AG09309 (cell line): ENCODE measurements around the gene PBX4.

ENCODE experiments used
- DNase-seq: peaks from one replicate; pipeline ENCODE4 v3.0.0-alpha.2; 2010; ENCODE audit warnings: low read depth
- H3K4me3 ChIP-seq: 2 replicates; pipeline ENCODE4 v1.5.1; 2011; ENCODE audit warnings: mild to moderate bottlenecking, low read depth, low read length, moderate library complexity; ENCODE audit not compliant: control insufficient read depth
- CTCF ChIP-seq: IDR thresholded peaks from 2 replicates; pipeline ENCODE4 v1.5.1; 2011; ENCODE audit warnings: mild to moderate bottlenecking, low read depth, low read length, inconsistent platforms; ENCODE audit not compliant: insufficient read depth, control insufficient read depth; ENCODE audit errors: missing control alignments

The PBX4 gene

GRCh38 chr19:19575411-19575810 is 43.1 kb downstream of the PBX4 start:
- no peak overlapping the region for H3K4me3 ChIP-seq
- DNase-seq: no peak
- no peak for TF ChIP-seq CTCF

GRCh38 chr19:19571071-19571786 is 47.3 kb downstream of the PBX4 start:
- no peak overlapping the region for H3K4me3 ChIP-seq
- DNase-seq: no peak
- no peak for TF ChIP-seq CTCF

- DNase-seq: no peak
- no peak overlapping the region for H3K4me3 ChIP-seq
- no peak for TF ChIP-seq CTCF
Observed at GRCh38 chr19:19570571-19570970, 47.9 kb downstream of the PBX4 start.

- DNase-seq: no peak
- TF ChIP-seq CTCF: no peak
- H3K4me3 ChIP-seq: no peak overlapping the region
Observed at GRCh38 chr19:19568802-19569756, 49.4 kb downstream of the PBX4 start.

- TF ChIP-seq CTCF: no peak
- no peak for DNase-seq
- H3K4me3 ChIP-seq: no peak overlapping the region
Observed at GRCh38 chr19:19567391-19567790, 51.1 kb downstream of the PBX4 start.

GRCh38 chr19:19566306-19566705 is 52.2 kb downstream of the PBX4 start:
- H3K4me3 ChIP-seq: no peak overlapping the region
- DNase-seq: no peak
- TF ChIP-seq CTCF: no peak
